ENCODE measurements around the gene PRTFDC1.

Gene PRTFDC1

DNA sequence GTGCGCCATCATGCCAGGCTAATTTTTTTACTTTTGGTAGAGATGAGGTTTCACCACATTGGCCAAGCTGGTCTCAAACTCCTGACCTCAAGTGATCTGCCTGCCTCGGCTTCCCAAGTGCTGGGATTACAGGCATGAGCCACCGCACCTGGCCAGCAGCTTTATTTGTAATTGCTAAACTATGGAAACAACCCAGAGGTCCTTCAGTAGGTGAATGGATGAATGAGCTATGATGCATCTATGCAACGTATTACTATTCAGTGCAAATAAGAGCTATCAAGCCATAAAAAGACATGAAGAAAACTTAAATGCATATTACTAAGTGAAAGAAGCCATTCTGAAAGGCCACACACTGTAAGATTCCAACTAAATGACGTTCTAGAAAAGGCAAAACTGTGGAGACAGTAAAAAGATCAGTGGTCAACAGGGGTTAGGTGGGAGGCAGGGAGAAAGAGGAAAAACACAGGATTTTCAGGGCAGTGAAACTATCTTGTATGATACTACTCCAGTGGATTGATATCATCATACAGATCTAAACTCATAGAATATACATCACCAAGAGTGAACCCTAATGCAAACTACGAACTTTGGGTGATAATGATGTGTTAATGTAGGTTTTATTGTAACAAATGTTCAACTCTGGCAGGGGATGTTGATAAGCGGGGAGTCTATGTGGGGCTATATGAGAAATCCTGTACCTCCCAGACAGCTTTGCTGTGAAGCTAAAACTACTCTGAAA is 66.7 kb downstream of the PRTFDC1 start:
- Histone ChIP-seq H3K27me3 (ENCODE audit: insufficient read depth, poor library complexity, severe bottlenecking) (no peaks in the 10 kb centered on the region), H3K27ac (replicated peaks) (no peak overlapping the region), H3K4me3 (replicated peaks; ENCODE audit: insufficient read depth, low read length) (no peak overlapping the region)
- TF ChIP-seq GABPA (IDR thresholded peaks at IDR 0.05; ENCODE audit: low read depth) = no peak
- no peak for TF ChIP-seq POLR2AphosphoS5 (IDR thresholded peaks at IDR 0.05; ENCODE audit: low read depth)
- no peak for TF ChIP-seq SPI1 (IDR thresholded peaks at IDR 0.05; ENCODE audit: borderline replicate concordance, low read depth)
- TF ChIP-seq, protein P1, sequence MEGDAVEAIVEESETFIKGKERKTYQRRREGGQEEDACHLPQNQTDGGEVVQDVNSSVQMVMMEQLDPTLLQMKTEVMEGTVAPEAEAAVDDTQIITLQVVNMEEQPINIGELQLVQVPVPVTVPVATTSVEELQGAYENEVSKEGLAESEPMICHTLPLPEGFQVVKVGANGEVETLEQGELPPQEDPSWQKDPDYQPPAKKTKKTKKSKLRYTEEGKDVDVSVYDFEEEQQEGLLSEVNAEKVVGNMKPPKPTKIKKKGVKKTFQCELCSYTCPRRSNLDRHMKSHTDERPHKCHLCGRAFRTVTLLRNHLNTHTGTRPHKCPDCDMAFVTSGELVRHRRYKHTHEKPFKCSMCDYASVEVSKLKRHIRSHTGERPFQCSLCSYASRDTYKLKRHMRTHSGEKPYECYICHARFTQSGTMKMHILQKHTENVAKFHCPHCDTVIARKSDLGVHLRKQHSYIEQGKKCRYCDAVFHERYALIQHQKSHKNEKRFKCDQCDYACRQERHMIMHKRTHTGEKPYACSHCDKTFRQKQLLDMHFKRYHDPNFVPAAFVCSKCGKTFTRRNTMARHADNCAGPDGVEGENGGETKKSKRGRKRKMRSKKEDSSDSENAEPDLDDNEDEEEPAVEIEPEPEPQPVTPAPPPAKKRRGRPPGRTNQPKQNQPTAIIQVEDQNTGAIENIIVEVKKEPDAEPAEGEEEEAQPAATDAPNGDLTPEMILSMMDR (IDR thresholded peaks at IDR 0.05; ENCODE audit: insufficient read depth, low read length) = no peak
- TF ChIP-seq, protein P2, sequence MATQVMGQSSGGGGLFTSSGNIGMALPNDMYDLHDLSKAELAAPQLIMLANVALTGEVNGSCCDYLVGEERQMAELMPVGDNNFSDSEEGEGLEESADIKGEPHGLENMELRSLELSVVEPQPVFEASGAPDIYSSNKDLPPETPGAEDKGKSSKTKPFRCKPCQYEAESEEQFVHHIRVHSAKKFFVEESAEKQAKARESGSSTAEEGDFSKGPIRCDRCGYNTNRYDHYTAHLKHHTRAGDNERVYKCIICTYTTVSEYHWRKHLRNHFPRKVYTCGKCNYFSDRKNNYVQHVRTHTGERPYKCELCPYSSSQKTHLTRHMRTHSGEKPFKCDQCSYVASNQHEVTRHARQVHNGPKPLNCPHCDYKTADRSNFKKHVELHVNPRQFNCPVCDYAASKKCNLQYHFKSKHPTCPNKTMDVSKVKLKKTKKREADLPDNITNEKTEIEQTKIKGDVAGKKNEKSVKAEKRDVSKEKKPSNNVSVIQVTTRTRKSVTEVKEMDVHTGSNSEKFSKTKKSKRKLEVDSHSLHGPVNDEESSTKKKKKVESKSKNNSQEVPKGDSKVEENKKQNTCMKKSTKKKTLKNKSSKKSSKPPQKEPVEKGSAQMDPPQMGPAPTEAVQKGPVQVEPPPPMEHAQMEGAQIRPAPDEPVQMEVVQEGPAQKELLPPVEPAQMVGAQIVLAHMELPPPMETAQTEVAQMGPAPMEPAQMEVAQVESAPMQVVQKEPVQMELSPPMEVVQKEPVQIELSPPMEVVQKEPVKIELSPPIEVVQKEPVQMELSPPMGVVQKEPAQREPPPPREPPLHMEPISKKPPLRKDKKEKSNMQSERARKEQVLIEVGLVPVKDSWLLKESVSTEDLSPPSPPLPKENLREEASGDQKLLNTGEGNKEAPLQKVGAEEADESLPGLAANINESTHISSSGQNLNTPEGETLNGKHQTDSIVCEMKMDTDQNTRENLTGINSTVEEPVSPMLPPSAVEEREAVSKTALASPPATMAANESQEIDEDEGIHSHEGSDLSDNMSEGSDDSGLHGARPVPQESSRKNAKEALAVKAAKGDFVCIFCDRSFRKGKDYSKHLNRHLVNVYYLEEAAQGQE (IDR thresholded peaks at IDR 0.05; ENCODE audit: insufficient replicate concordance, low read depth) = no peak
- DNase-seq (ENCODE audit: low read depth in 1 of 2, low spot score in 1 of 2) = no peak

DNA sequence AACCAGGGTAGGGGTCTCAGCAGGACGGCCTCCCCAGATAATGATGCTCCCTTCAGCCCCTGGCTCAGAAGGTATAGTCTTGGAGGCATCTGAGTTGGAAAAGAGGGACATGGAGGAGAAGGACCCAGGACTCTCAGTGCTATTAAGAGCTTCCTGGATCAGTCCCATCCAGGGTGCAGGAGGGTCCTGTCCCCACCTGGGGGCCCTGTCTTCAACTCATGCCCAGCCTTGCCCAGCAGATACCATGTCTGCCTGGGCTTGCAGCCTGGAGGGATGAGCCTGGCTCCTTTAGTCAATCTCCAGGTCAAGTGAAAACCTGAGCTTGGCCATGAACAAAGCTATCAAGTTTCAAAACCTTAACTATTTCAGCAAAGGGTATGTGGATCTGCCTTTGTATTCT is 67.6 kb downstream of the PRTFDC1 start:
- no peak overlapping the region for H3K4me3 ChIP-seq (replicated peaks; ENCODE audit: insufficient read depth, low read length)
- TF ChIP-seq SPI1 (IDR thresholded peaks at IDR 0.05; ENCODE audit: borderline replicate concordance, low read depth) (no peak), GABPA (IDR thresholded peaks at IDR 0.05; ENCODE audit: low read depth) (no peak), POLR2AphosphoS5 (IDR thresholded peaks at IDR 0.05; ENCODE audit: low read depth) (no peak)
- TF ChIP-seq, protein P2 (IDR thresholded peaks at IDR 0.05; ENCODE audit: insufficient replicate concordance, low read depth) = no peak
- TF ChIP-seq, protein P1 (IDR thresholded peaks at IDR 0.05; ENCODE audit: insufficient read depth, low read length) = no peak
- DNase-seq (ENCODE audit: low read depth in 1 of 2, low spot score in 1 of 2) = no peak
- no peaks in the 10 kb centered on the region for H3K27me3 ChIP-seq (ENCODE audit: insufficient read depth, poor library complexity, severe bottlenecking)
- no peak overlapping the region for H3K27ac ChIP-seq (replicated peaks)

DNA sequence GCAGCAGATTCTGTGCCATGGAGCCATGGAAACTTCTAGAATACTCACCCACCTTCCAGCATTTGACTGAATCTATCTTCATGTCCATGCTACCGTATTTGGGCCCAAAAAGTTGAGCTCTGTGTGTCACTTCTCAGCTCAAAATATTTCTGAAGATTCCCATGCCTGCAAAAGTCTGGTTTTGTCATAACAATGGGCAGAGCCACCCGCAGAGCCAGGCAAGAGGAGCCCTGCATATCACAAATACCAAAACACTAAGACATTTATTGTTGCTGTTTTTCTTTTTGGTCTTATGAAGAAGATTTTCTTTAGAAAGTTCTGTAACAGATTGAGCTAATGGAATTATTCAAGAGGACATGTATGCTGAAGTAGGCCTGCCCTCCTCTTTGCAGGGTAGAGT is 68.1 kb downstream of the PRTFDC1 start:
- TF ChIP-seq, protein P2 (IDR thresholded peaks at IDR 0.05; ENCODE audit: insufficient replicate concordance, low read depth) = no peak
- TF ChIP-seq SPI1 (IDR thresholded peaks at IDR 0.05; ENCODE audit: borderline replicate concordance, low read depth) = no peak
- TF ChIP-seq GABPA (IDR thresholded peaks at IDR 0.05; ENCODE audit: low read depth) = no peak
- no peak for TF ChIP-seq POLR2AphosphoS5 (IDR thresholded peaks at IDR 0.05; ENCODE audit: low read depth)
- TF ChIP-seq, protein P1 (IDR thresholded peaks at IDR 0.05; ENCODE audit: insufficient read depth, low read length) = no peak
- no peak for DNase-seq (ENCODE audit: low read depth in 1 of 2, low spot score in 1 of 2)
- no peak overlapping the region for H3K4me3 ChIP-seq (replicated peaks; ENCODE audit: insufficient read depth, low read length)
- no peak overlapping the region for H3K27ac ChIP-seq (replicated peaks)
- H3K27me3 ChIP-seq (ENCODE audit: insufficient read depth, poor library complexity, severe bottlenecking) = no peaks in the 10 kb centered on the region
